ENCODE measurements around the gene HSP90B1. TPM values are rescaled to one million over a fixed set of nuclear protein-coding genes. Genes with fewer than 3 reads are reported as not detected.

Gene HSP90B1
- total and polyA plus RNA-seq, 9 of the 15 experiments (the other 6 are each of a cell fraction or from before 2014, with no cell fraction given): 196 to 719 (median 557) TPM

DNA sequence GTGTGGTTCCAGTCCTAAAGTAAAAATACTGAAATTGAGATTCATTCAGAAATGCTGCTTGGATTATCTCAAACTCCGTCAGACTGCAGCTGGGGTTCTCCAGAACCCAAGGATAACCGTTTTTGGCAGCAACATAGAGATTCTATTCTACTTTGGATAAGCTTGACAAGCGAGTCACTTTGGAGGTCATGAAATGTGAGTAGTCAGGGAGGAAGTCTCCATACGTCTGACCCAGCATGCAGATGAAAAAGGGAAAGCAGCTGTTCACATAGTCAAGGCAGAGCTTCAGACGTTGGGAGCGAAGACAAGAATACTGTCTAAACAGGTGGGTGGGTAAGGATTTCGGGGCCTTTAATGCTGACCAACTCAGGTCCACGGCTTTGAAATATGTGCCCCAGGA lies 14.9 kb upstream of the HSP90B1 start:
- Histone ChIP-seq H3K79me2 (ENCODE audit: control insufficient read depth, insufficient read depth, low read length) (no peaks in the 10 kb centered on the region), H3K36me3 (ENCODE audit: control insufficient read depth, insufficient read depth, low read length) (no peaks in the 10 kb centered on the region), H3K4me1 (replicated peaks in 1 of 2; ENCODE audit: control insufficient read depth in 2 of 2, insufficient read depth in 2 of 2, low read length in 2 of 2) (no peaks in the 10 kb centered on the region), H4K20me1 (replicated peaks; ENCODE audit: control insufficient read depth, insufficient read depth, low read length) (no peaks in the 10 kb centered on the region), H3K4me2 (ENCODE audit: insufficient read depth, low read length) (no peak overlapping the region), H3K27me3 (ENCODE audit: control insufficient read depth in 2 of 2, insufficient read depth in 2 of 2, low read length in 2 of 2) (peaks cover 2 to 4% of the 10 kb centered on the region in 2 experiments; a peak in 1 of 5 replicates), H3K9me3 (replicated peaks; ENCODE audit: control insufficient read depth, insufficient read depth, low read depth, low read length) (no peaks in the 10 kb centered on the region; the same call in 1 of the 2 replicates), H3K9me1 (ENCODE audit: control insufficient read depth, insufficient read depth, low read length) (no peaks in the 10 kb centered on the region), H2AFZ (ENCODE audit: low read depth, low read length) (peak overlapping the region; percentile 28; the same call in 1 of the 2 replicates), H3K9ac (ENCODE audit: insufficient read depth in 1 of 2, low read depth in 2 of 2, low read length in 2 of 2) (no peak overlapping the region), H3K4me3 (no peak overlapping the region), H3K27ac (ENCODE audit: extremely low read depth, low read depth, low read length) (no peak overlapping the region)
- FAIRE-seq (peak; percentile 57), ATAC-seq (no peak), DNase-seq (ENCODE audit: extremely low read depth in 1 of 4, low spot score in 3 of 4) (no peak)
- POLR2A ChIA-PET: interaction anchor here (1.3 to 2.0 kb wide), 2 partner anchors 10 to 14 kb away, joined by 3 to 8 read pairs; partner anchors contain the start of gene HSP90B1
- CTCF ChIA-PET (ENCODE audit: low intra/inter-chr PET ratio): no interaction called here
- in situ Hi-C loops (cut with MboI): no loop called here
- TF ChIP-seq SMAD2 (IDR thresholded peaks at IDR 0.05; ENCODE audit: low read depth, low read length) (no peak), MYBL2 (IDR thresholded peaks at IDR 0.05; ENCODE audit: low read depth) (no peak), MYBL2 (CRISPR knock-in tag; IDR thresholded peaks at IDR 0.05; ENCODE audit: borderline replicate concordance) (no peak), SPI1 (IDR thresholded peaks at IDR 0.05; ENCODE audit: borderline replicate concordance, low read depth, low read length) (0 out of 2 replicates have a peak, but pooled peaks have one; percentile 26)
- TF ChIP-seq, protein P1, sequence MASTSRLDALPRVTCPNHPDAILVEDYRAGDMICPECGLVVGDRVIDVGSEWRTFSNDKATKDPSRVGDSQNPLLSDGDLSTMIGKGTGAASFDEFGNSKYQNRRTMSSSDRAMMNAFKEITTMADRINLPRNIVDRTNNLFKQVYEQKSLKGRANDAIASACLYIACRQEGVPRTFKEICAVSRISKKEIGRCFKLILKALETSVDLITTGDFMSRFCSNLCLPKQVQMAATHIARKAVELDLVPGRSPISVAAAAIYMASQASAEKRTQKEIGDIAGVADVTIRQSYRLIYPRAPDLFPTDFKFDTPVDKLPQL (IDR thresholded peaks at IDR 0.05; ENCODE audit: extremely low read depth, insufficient read length): no peak
- intact Hi-C loops (cut with micrococcal nuclease): no loop called here
- 7% methylated on average over 8 of the region's 8 CpGs for WGBS (ENCODE audit: insufficient coverage, low coverage, missing lambda C conversion rate)
- no TSS peak for BruUV-seq (replicated peaks)

Measured in K562 (cell line).